ENCODE results near the gene TBC1D1.

DNA sequence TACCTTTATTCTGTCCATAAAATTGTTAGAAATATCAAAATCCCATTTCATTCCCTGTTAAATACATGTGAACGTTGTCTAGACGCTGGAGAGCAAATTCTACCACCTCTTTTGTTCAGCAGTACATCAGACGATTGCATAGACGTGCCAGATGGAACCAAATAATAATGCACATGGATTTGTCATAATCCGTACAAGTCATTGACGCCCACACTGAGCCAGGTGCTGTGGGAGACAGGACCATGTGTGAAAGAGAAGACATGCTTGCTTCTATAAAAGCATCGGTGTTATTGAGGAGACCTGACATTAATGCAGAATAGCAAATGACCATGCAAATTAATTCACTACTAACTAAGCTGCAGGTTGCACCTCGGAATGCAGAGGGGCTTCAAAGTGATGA, 244.3 kb downstream of the TBC1D1 start:
- TF ChIP-seq, protein P1, sequence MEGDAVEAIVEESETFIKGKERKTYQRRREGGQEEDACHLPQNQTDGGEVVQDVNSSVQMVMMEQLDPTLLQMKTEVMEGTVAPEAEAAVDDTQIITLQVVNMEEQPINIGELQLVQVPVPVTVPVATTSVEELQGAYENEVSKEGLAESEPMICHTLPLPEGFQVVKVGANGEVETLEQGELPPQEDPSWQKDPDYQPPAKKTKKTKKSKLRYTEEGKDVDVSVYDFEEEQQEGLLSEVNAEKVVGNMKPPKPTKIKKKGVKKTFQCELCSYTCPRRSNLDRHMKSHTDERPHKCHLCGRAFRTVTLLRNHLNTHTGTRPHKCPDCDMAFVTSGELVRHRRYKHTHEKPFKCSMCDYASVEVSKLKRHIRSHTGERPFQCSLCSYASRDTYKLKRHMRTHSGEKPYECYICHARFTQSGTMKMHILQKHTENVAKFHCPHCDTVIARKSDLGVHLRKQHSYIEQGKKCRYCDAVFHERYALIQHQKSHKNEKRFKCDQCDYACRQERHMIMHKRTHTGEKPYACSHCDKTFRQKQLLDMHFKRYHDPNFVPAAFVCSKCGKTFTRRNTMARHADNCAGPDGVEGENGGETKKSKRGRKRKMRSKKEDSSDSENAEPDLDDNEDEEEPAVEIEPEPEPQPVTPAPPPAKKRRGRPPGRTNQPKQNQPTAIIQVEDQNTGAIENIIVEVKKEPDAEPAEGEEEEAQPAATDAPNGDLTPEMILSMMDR (IDR thresholded peaks at IDR 0.05): no peak
- no peak for TF ChIP-seq POLR2AphosphoS5 (IDR thresholded peaks at IDR 0.05)

All from prostate gland (tissue), 2 donors.